GM12801 (cell line): ENCODE results near the gene TRIM9.

Experiments used
- TF ChIP-seq, protein P1 (sequence below): IDR thresholded peaks from one replicate; pipeline ENCODE4 v1.5.1; 2011; ENCODE audit warnings: control low read depth; ENCODE audit not compliant: insufficient read length; ENCODE audit errors: extremely low read depth

Gene TRIM9

DNA sequence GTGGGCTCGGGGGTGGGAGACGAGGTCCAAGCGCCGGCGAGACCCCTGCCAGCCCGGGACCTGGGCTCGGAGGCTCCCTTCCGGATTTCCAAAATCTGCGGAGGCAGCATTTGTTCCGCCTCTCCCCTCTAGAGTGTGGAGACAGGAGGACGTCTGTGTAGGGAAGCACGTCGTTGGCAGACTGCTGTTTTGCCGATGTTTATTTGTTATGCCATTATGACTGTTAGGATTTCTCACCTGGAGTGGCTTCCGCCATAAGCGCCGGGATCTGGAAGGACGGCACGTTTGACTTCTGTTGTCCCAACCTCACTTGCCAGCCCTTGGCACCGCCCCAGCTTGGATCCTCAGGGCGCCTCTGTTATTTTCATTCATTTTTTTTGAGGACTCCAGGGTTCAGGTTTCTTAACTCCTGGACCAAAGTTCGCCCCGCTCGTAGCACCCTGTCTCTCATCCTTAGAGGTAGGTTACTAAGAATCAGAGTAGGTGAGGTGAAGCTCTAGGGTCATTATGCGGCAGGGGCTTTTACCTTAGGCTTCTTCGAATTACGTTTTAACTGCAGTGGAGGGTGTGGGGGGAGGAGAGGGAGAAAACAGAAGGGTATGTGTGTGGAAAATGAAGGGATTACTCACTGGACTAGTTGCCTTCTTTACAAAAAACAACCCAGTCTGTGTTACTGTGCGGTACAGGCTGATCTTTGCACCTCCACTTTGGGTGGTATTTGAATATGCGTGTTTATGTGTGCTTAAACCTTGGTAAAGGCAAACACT is 150.1 kb downstream of the TRIM9 start:
- TF ChIP-seq, protein P1, sequence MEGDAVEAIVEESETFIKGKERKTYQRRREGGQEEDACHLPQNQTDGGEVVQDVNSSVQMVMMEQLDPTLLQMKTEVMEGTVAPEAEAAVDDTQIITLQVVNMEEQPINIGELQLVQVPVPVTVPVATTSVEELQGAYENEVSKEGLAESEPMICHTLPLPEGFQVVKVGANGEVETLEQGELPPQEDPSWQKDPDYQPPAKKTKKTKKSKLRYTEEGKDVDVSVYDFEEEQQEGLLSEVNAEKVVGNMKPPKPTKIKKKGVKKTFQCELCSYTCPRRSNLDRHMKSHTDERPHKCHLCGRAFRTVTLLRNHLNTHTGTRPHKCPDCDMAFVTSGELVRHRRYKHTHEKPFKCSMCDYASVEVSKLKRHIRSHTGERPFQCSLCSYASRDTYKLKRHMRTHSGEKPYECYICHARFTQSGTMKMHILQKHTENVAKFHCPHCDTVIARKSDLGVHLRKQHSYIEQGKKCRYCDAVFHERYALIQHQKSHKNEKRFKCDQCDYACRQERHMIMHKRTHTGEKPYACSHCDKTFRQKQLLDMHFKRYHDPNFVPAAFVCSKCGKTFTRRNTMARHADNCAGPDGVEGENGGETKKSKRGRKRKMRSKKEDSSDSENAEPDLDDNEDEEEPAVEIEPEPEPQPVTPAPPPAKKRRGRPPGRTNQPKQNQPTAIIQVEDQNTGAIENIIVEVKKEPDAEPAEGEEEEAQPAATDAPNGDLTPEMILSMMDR, result no peak

- TF ChIP-seq, protein P1, result no peak
Measured at GRCh38 chr14:50943943-50944646, 150.8 kb downstream of the TRIM9 start, which contains the start of gene PYGL. TSS of gene PYGL (minus strand) at chr14:50944483. CDS start at chr14:50944403, 80 bp downstream.

DNA sequence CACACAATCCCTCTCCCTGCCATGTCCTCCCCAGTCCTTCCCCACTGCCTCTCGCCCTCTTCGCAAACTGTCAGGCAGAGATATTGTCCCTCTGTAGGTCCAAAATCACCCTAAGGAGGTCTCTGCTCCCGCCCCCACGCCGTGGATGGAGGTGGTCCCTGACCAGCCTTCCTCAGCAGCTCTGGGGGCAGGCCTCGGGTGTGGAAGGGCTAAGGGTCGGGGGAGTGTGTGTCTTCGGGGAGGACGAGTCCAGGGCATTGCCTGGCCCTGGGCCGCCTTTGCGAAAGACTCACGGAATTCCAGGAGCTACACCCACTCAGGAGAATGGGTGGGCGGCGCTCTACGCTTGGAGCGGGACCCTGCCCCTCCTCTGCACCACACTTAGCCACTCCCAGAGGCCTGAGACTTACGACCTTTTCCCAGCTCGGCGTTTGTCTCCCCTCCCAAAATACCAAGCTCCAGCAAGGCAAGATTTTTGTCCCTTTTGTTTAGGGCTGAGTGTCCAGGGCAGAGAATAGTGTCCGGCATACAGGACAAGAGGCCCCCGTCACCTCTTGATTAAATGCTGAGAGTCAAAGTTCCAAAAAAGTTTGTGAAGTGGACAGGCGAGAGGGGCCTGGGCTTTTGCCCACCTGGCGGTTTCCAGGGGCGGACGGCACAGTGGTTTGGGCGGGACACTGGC is 151.5 kb downstream of the TRIM9 start:
- TF ChIP-seq, protein P1, result no peak

- TF ChIP-seq, protein P1, result no peak
Measured at GRCh38 chr14:50941151-50941550, 153.8 kb downstream of the TRIM9 start.

GRCh38 chr14:50937800-50938199 is 157.1 kb downstream of the TRIM9 start:
- TF ChIP-seq, protein P1, result no peak

GRCh38 chr14:50937325-50937724 is 157.6 kb downstream of the TRIM9 start:
- TF ChIP-seq, protein P1, result no peak

DNA sequence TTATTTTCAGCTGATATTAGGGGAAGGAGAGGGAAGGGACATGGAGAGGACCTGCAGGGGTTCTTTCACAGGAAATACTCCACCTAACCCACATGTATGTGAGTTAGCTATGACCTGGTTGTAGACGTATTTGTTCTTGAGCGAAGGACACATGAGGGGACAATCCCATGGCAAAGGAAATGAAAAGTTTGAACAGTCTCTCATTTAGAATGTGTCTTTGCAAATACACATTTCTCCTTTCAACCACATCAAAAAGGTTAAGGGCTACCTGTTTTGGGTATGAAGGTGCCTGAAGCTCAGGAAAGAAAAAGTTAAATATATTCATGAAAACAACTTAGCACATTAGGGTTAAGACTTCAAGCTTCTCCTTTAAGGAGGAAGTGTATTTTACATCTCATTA is 158.0 kb downstream of the TRIM9 start:
- TF ChIP-seq, protein P1, result no peak
